Left kidney (tissue), 2 donors: ENCODE data around the gene BAK1. TPM values are rescaled to one million over a fixed set of nuclear protein-coding genes. Genes with fewer than 3 reads are reported as not detected.
"Not testable (repeated sequence)": the region's sequence is repeated elsewhere in the genome, so short reads cannot be mapped to it uniquely, and the experiment has no call there.

Source experiments
- DNase-seq: peaks from one replicate; pipeline ENCODE4 v3.0.0-alpha.2; 2013
- polyA plus RNA-seq: library from polyadenylated mRNA; unstranded; fragments of 120-200 nt; gene quantifications from one replicate; pipeline ENCODE4 v1.2.1, GENCODE V29; 2013; ENCODE audit not compliant: insufficient read length

The BAK1 gene
- polyA plus RNA-seq, 1 donor, result 21.1 TPM

GRCh38 chr6:33557376-33557775, 22.7 kb downstream of the BAK1 start:
- no peak for DNase-seq

DNA sequence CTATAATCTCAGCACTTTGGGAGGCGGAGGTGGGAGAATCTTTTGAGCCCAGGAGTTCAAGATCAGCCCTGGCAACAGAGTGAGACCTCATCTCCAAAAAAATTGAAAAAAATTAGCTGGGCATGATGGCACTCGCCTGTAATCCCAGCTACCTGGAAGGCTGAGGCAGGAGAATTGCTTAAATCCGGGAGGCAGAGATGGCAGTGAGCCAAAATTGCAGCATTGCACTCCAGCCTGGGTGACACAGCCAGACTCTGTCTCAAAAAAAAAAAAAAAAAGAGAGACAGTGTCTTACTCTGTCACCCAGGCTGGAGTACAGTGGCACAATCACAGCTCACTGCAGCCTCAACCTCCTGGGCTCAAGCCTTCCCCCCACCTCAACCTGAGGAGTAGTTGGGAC, 27.2 kb downstream of the BAK1 start:
- DNase-seq, result not testable (repeated sequence)

DNA sequence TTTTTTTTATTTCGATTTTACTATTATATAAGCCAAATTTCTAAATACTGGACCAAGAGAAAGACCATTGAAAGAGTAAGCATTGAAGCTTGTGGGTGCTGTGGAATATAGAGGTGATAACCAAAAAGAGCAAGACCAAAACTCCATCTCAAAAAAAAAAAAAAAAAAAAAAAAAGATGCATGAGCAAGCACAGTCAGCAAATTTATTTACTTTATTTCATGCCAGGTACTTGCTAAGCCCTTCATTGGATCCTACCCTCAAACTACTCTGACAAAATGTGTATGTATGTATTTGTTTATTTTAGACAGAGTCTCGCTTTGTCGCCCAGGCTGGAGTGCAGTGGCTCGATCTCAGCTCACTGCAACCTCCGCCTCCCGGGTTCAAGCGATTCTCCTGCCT, 27.8 kb downstream of the BAK1 start:
- DNase-seq, result no peak

- DNase-seq, result no peak
Measured at GRCh38 chr6:33551538-33551937, 28.5 kb downstream of the BAK1 start.

- no peak for DNase-seq
Measured at GRCh38 chr6:33549896-33550295, 30.2 kb downstream of the BAK1 start.

DNA sequence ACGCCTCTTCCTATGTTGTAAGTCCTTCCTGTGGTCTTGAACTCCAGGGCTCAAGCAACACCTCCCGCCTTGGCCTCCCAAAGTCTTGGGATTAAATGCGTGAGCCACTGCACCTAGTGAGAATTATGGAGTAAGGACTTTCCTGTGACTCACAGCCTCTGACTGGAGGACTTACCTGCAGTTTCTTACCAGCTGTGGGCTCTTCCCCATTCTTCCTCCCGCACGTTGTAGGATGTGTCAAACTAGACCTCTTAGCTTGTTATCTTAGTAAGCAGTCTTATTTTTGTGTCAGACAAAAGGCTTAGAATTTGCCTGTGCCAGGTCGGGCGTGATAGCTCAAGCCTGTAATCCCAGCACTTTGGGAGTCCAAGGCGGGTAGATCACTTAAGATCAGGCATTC, 30.9 kb downstream of the BAK1 start:
- DNase-seq, result no peak

- DNase-seq, result no peak
Measured at GRCh38 chr6:33547499-33547898, 32.6 kb downstream of the BAK1 start.

- DNase-seq, result no peak
Measured at GRCh38 chr6:33546766-33547165, 33.3 kb downstream of the BAK1 start.

- not testable (repeated sequence) for DNase-seq
Measured at GRCh38 chr6:33545292-33545691, 34.8 kb downstream of the BAK1 start.

DNA sequence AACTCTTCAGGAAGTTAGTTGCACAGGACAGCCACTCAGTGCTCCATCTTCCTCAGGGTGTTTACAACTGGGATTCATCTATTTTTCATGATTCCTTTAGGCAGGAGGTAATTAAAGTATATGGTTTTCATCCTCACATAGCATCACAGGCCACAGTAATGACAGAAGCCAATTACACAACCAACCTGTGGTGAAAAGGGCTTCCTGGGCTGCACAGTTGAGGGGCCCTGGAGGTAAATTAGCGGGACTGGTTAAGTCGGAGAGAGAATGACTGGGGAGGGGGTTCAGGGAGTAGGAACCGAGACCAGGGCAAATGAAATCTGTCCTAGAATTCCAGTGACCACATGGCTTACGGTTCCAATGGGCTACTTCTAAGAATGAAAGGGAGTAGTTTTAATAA, 37.0 kb downstream of the BAK1 start:
- no peak for DNase-seq

GRCh38 chr6:33540768-33541167, 39.3 kb downstream of the BAK1 start:
- DNase-seq, result no peak

GRCh38 chr6:33534702-33535101, 45.4 kb downstream of the BAK1 start:
- DNase-seq, result no peak

GRCh38 chr6:33533163-33533869, 46.8 kb downstream of the BAK1 start:
- DNase-seq, result not testable (repeated sequence)

DNA sequence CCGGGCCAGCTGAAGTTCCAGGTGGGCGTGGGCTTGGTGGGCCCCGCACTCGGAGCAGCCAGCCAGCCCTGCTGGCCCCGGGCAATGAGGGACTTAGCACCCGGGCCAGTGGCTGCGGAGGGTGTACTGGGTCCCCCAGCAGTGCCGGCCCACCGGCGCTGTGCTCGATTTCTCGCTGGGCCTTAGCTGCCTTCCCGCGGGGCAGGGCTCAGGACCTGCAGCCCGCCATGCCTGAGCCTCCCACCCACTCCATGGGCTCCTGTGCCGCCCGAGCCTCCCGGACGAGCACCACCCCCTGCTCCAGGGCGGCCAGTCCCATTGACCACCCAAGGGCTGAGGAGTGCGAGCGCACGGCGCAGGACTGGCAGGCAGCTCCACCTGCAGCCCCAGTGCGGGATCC, 47.6 kb downstream of the BAK1 start:
- not testable (repeated sequence) for DNase-seq

GRCh38 chr6:33530617-33531016, 49.5 kb downstream of the BAK1 start:
- DNase-seq, result not testable (repeated sequence)

Other genes with a start within 250 kb of the BAK1 start
- 62.9 TPM for gene KIFC1, start 188.5 kb downstream of the BAK1 start, polyA plus RNA-seq
- 68.8 TPM for gene PHF1, start 169.3 kb downstream of the BAK1 start, polyA plus RNA-seq
- gene CUTA, start 162.2 kb downstream of the BAK1 start, polyA plus RNA-seq, result 211 TPM
- gene SYNGAP1, start 160.2 kb downstream of the BAK1 start, polyA plus RNA-seq, result 40.9 TPM
- 16.4 TPM for gene ZBTB9, start 125.7 kb downstream of the BAK1 start, polyA plus RNA-seq
- gene ITPR3, start 41.0 kb upstream of the BAK1 start, polyA plus RNA-seq, result 9.2 TPM
- gene UQCC2, start 131.4 kb upstream of the BAK1 start, polyA plus RNA-seq, result 65.1 TPM
- 1.0 TPM for gene IP6K3, start 166.6 kb upstream of the BAK1 start, polyA plus RNA-seq
- gene LEMD2, start 208.9 kb upstream of the BAK1 start, polyA plus RNA-seq, result 74.2 TPM
- gene MLN, start 223.7 kb upstream of the BAK1 start, polyA plus RNA-seq, result 2.1 TPM